Fibroblast of mammary gland (primary cell): ENCODE data around the gene OSBPL6.

Experiments used
- DNase-seq: peaks from one replicate; pipeline ENCODE4 v3.0.0-alpha.2; 2010; ENCODE audit warnings: low read depth
- H3K4me3 ChIP-seq: 2 replicates; pipeline ENCODE4 v1.5.1; 2011; ENCODE audit warnings: low read depth, mild to moderate bottlenecking, low read length, moderate library complexity; ENCODE audit not compliant: control insufficient read depth
- CTCF ChIP-seq: conservative IDR thresholded peaks from 2 replicates; pipeline ENCODE4 v1.5.1; 2011; ENCODE audit warnings: low read depth, low read length, inconsistent platforms; ENCODE audit not compliant: control insufficient read depth, insufficient read depth

Gene OSBPL6

GRCh38 chr2:178220814-178221213, 26.5 kb downstream of the OSBPL6 start:
- DNase-seq: no peak
- H3K4me3 ChIP-seq: no peak overlapping the region
- TF ChIP-seq CTCF: no peak

- no peak for TF ChIP-seq CTCF
- H3K4me3 ChIP-seq: no peak overlapping the region
- no peak for DNase-seq
These were observed 27.2 kb downstream of the OSBPL6 start for GRCh38 chr2:178221556-178221955.

- H3K4me3 ChIP-seq: no peak overlapping the region
- no peak for TF ChIP-seq CTCF
- no peak for DNase-seq
These were observed 29.5 kb downstream of the OSBPL6 start for GRCh38 chr2:178223806-178224205.

- peak; percentile 71 for DNase-seq
- no peak overlapping the region for H3K4me3 ChIP-seq
These were observed 30.9 kb downstream of the OSBPL6 start for GRCh38 chr2:178225006-178225805.

GRCh38 chr2:178227187-178227586, 32.9 kb downstream of the OSBPL6 start:
- H3K4me3 ChIP-seq: no peak overlapping the region
- TF ChIP-seq CTCF: no peak
- peak; percentile 55 for DNase-seq

More at GRCh38 chr2:178225006-178225805, 30.9 kb downstream of the OSBPL6 start:
- TF ChIP-seq CTCF: no peak

- no peak for DNase-seq
- no peak for TF ChIP-seq CTCF
- no peak overlapping the region for H3K4me3 ChIP-seq
These were observed 35.6 kb downstream of the OSBPL6 start for GRCh38 chr2:178229927-178230326.
